HCT116 (cell line): ENCODE data around the gene ZBTB6. TPM values are rescaled to one million over a fixed set of nuclear protein-coding genes. Genes with fewer than 3 reads are reported as not detected.

Experiments used
- ATAC-seq: fragments of 200-7000 bp; cut with Tn5 transposase; 2 replicates; pipeline ENCODE4 v1.9.1; 2020; ENCODE audit warnings: mild to moderate bottlenecking, moderate library complexity
- BruUV-seq: library from RNA; stranded (reverse); fragments of 400-500 nt; replicated peaks from 2 replicates; lab custom pipeline; 2021; lab: Mats Ljungman, UMichigan
- CTCF ChIA-PET: fragments of 300-600 bp; sonication (Branson Sonifier 250); formaldehyde crosslinking; loops from one replicate; lab custom pipeline; 2021; ENCODE audit warnings: antibody characterized with exemption; lab: Charles Lee
- POLR2A ChIA-PET: fragments of 300-600, 350-600 bp; sonication (Branson Sonifier 250); formaldehyde crosslinking; loops from one replicate; lab custom pipeline; 2021; ENCODE audit warnings: antibody characterized with exemption; lab: Charles Lee
- RAD21 ChIA-PET, 2 experiments: fragments of 300-600 bp; sonication (Branson Sonifier 250); formaldehyde crosslinking; loops; one replicate each; lab custom pipeline; 2023; ENCODE audit warnings: low total read pairs in 2 of 2; ENCODE audit not compliant: uncharacterized antibody in 2 of 2, unreplicated experiment in 2 of 2, low non-redundant PET in 1 of 2; lab: Charles Lee
- DNase-seq: peaks from one replicate; pipeline ENCODE4 v3.0.0-alpha.2; 2010; ENCODE audit warnings: low read depth, low spot score
- H2AFZ ChIP-seq: fragments of 200-600 bp; shearing (Covaris generic), sonication (generic); 2 replicates; pipeline ENCODE4 v1.6.1; 2017; ENCODE audit warnings: low read depth, mixed run types, mixed read lengths, antibody characterized with exemption, low read length; ENCODE audit not compliant: poor library complexity, severe bottlenecking
- H3K27ac ChIP-seq: 2 replicates; pipeline ENCODE4 v1.5.1; 2012; ENCODE audit warnings: low read depth, low read length
- H3K27me3 ChIP-seq: fragments of 200-600 bp; sonication (generic); 2 replicates; pipeline ENCODE4 v1.6.1; 2016; ENCODE audit warnings: mixed run types, low read length, mixed read lengths; ENCODE audit not compliant: insufficient read depth
- H3K36me3 ChIP-seq, 2 experiments: fragments of 200-500 bp in 1 of 2; fragments of 200-600 bp in 1 of 2; sonication (Bioruptor generic) in 1 of 2; sonication (generic) in 1 of 2; 2 replicates each; pipeline versions ENCODE4 v1.5.1 to v1.6.1; 2014 to 2016; ENCODE audit warnings: low read length in 2 of 2, inconsistent platforms in 1 of 2, mixed read lengths in 1 of 2, mixed run types in 1 of 2; ENCODE audit not compliant: insufficient read depth in 2 of 2, control insufficient read depth in 1 of 2
- H3K4me1 ChIP-seq, 2 experiments: fragments of 200-600 bp in 1 of 2; sonication (generic) in 1 of 2; 2 replicates each; pipeline versions ENCODE4 v1.5.1 to v1.6.1; 2012 to 2017; ENCODE audit warnings: low read length in 2 of 2, inconsistent platforms in 1 of 2, mild to moderate bottlenecking in 1 of 2, mixed read lengths in 1 of 2, mixed run types in 1 of 2, moderate library complexity in 1 of 2; ENCODE audit not compliant: insufficient read depth in 2 of 2, control insufficient read depth in 1 of 2
- H3K4me2 ChIP-seq: fragments of 200-600 bp; sonication (generic); 2 replicates; pipeline ENCODE4 v1.6.1; 2017; ENCODE audit warnings: mixed run types, low read length, mixed read lengths
- H3K4me3 ChIP-seq, 2 experiments: fragments of 200-600 bp in 1 of 2; sonication (generic) in 1 of 2; replicated peaks in 1 of 2; 2 replicates each; pipeline ENCODE4 v1.5.1; 2011 to 2016; ENCODE audit warnings: low read length in 2 of 2, control low read depth in 1 of 2, low read depth in 1 of 2, mild to moderate bottlenecking in 1 of 2, mixed read lengths in 1 of 2, mixed run types in 1 of 2
- H3K79me2 ChIP-seq: fragments of 200-600 bp; sonication (generic); 2 replicates; pipeline ENCODE4 v1.6.1; 2017; ENCODE audit warnings: mild to moderate bottlenecking, mixed run types, low read length, moderate library complexity, mixed read lengths; ENCODE audit not compliant: insufficient read depth
- H3K9ac ChIP-seq: fragments of 200-600 bp; sonication (generic); 2 replicates; pipeline ENCODE4 v1.6.1; 2016; ENCODE audit warnings: low read length, mixed read lengths
- H3K9me2 ChIP-seq: fragments of 200-600 bp; sonication (generic), shearing (Covaris generic); 2 replicates; pipeline ENCODE4 v1.6.1; 2017; ENCODE audit warnings: mixed run types, mild to moderate bottlenecking, moderate library complexity; ENCODE audit not compliant: insufficient read depth
- H3K9me3 ChIP-seq, 2 experiments: fragments of 200-500 bp in 1 of 2; fragments of 200-600 bp in 1 of 2; sonication (Bioruptor generic) in 1 of 2; sonication (generic) in 1 of 2; 2 replicates each; pipeline ENCODE4 v1.6.1; 2014 to 2017; ENCODE audit warnings: low read length in 2 of 2, mixed read lengths in 2 of 2, inconsistent platforms in 1 of 2, low read depth in 1 of 2, mild to moderate bottlenecking in 1 of 2, mixed run types in 1 of 2, moderate library complexity in 1 of 2; ENCODE audit not compliant: control insufficient read depth in 1 of 2, insufficient read depth in 1 of 2
- H4K20me1 ChIP-seq: fragments of 200-600 bp; sonication (generic), shearing (Covaris generic); 2 replicates; pipeline ENCODE4 v1.6.1; 2017; ENCODE audit warnings: mixed run types, mild to moderate bottlenecking, moderate library complexity; ENCODE audit not compliant: insufficient read depth
- EZH2phosphoT487 ChIP-seq: fragments of 200-600 bp; IDR thresholded peaks from 2 replicates; pipeline ENCODE4 v1.6.1; 2018; ENCODE audit warnings: antibody characterized with exemption, borderline replicate concordance
- MAX ChIP-seq: IDR thresholded peaks from 2 replicates; pipeline ENCODE4 v1.6.1; 2012
- POLR2A ChIP-seq: IDR thresholded peaks from 2 replicates; pipeline ENCODE4 v1.7.0; 2011; ENCODE audit warnings: borderline replicate concordance; ENCODE audit not compliant: insufficient read depth, insufficient read length; ENCODE audit errors: extremely low read depth
- POLR2AphosphoS5 ChIP-seq: IDR thresholded peaks from 2 replicates; pipeline ENCODE4 v1.6.1; 2011; ENCODE audit warnings: mild to moderate bottlenecking, low read depth, low read length, moderate library complexity
- SP1 ChIP-seq: IDR thresholded peaks from 2 replicates; pipeline ENCODE4 v1.6.1; 2012; ENCODE audit warnings: low read depth
- ZBTB33 ChIP-seq: IDR thresholded peaks from 2 replicates; pipeline ENCODE4 v1.6.1; 2011; ENCODE audit warnings: mild to moderate bottlenecking, low read length, moderate library complexity; ENCODE audit not compliant: insufficient replicate concordance; ENCODE audit errors: extremely low read depth
- ZFX ChIP-seq: fragments of 450-650 bp; IDR thresholded peaks from 2 replicates; pipeline ENCODE4 v1.6.1; 2017
- ZNF274 ChIP-seq: fragments of 200-500 bp; sonication (Bioruptor generic); IDR thresholded peaks from 2 replicates; pipeline ENCODE4 v1.6.1; 2014; ENCODE audit warnings: mild to moderate bottlenecking, low read depth, low read length, inconsistent platforms
- intact Hi-C: fragments of 100-400 bp; cut with micrococcal nuclease; formaldehyde crosslinking; loops from 2 replicates; pipeline ENCODE4 v1.10.0; 2022
- total RNA-seq: library from RNA; stranded (reverse); gene quantifications from one replicate; pipeline ENCODE4 v1.2.1, GENCODE V29; 2021; ENCODE audit not compliant: unreplicated experiment

Gene ZBTB6
- total RNA-seq, 1 experiment from 2014 or later, result 12.3 TPM

DNA sequence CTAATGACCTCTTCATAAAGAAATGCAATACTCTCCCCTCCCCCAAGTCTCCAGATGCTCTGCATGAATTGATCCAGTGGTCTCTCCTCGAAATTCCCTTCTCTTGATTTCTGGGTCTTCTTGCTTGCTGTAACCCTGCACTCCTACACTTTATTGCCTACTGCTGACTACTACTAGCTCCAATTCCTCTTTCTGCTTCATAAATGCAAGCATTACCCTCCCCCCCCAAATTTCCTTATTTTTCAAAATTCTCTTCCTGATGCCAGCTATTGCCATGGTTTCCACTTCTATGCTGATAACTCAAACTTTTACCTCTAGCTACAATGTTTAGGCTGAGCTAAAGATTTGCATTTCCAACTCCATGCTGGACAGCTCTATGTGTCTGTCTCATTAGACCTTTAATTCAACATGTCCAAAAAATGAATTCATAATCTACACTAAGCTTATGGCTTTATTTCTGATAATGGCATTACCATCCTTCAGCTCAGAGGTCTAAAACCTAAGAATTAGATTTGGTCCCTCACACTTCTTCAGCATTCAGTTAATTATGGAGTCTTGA, 16.8 kb upstream of the ZBTB6 start:
- 0 out of 2 replicates have a peak, but pooled peaks cover 3% of the 10 kb centered on the region for H3K9me2 ChIP-seq
- H3K9ac ChIP-seq, result peak overlapping the region; percentile 89
- H3K27ac ChIP-seq, result no peak overlapping the region
- TF ChIP-seq EZH2phosphoT487 (no peak), ZNF274 (no peak), POLR2AphosphoS5 (no peak), SP1 (no peak), MAX (no peak), ZFX (no peak), ZBTB33 (no peak), POLR2A (no peak)
- intact Hi-C loops, result no loop called here
- 0 out of 2 replicates have a peak, but pooled peaks cover 5% of the 10 kb centered on the region for H4K20me1 ChIP-seq
- no peaks in the 10 kb centered on the region for H3K36me3 ChIP-seq
- DNase-seq, result no peak
- H3K27me3 ChIP-seq, result no peaks in the 10 kb centered on the region
- peak overlapping the region; percentile 85 for H3K4me2 ChIP-seq
- peak overlapping the region; percentile 96 to 98 for H3K4me3 ChIP-seq
- no peaks in the 10 kb centered on the region for H3K9me3 ChIP-seq
- H3K79me2 ChIP-seq, result peaks cover 81% of the 10 kb centered on the region
- H3K4me1 ChIP-seq, result peaks cover 2 to 16% of the 10 kb centered on the region in 2 experiments; a peak in 3 of 4 replicates
- RAD21 ChIA-PET, result no interaction called here
- no peak for ATAC-seq
- no TSS peak for BruUV-seq
- no peak overlapping the region for H2AFZ ChIP-seq
- CTCF ChIA-PET, result interaction anchor here (0.8 kb wide), 1 partner anchor 16 kb away, joined by 5 read pairs; no protein-coding TSS in a partner anchor
- POLR2A ChIA-PET, result interaction anchor here (0.7 kb wide), 1 partner anchor 14 kb away, joined by 3 read pairs; no protein-coding TSS in a partner anchor
